Renal cortical epithelial cell (primary cell): ENCODE results near the gene OTUD5. TPM values are rescaled to one million over a fixed set of nuclear protein-coding genes. Genes with fewer than 3 reads are reported as not detected.
"Not testable (repeated sequence)": the region's sequence is repeated elsewhere in the genome, so short reads cannot be mapped to it uniquely, and the experiment has no call there.

Experiments used
- DNase-seq: peaks from one replicate; pipeline ENCODE4 v3.0.0-alpha.2; 2011; ENCODE audit warnings: low read depth
- total RNA-seq: library from RNA; depleted of rRNA; stranded (reverse); fragments of >200 nt; gene quantifications from 2 replicates; pipeline ENCODE4 v1.2.3, GENCODE V29; 2014

The OTUD5 gene, protein sequence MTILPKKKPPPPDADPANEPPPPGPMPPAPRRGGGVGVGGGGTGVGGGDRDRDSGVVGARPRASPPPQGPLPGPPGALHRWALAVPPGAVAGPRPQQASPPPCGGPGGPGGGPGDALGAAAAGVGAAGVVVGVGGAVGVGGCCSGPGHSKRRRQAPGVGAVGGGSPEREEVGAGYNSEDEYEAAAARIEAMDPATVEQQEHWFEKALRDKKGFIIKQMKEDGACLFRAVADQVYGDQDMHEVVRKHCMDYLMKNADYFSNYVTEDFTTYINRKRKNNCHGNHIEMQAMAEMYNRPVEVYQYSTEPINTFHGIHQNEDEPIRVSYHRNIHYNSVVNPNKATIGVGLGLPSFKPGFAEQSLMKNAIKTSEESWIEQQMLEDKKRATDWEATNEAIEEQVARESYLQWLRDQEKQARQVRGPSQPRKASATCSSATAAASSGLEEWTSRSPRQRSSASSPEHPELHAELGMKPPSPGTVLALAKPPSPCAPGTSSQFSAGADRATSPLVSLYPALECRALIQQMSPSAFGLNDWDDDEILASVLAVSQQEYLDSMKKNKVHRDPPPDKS
- 37.2 and 61.6 TPM in 2 replicates for total RNA-seq

DNA sequence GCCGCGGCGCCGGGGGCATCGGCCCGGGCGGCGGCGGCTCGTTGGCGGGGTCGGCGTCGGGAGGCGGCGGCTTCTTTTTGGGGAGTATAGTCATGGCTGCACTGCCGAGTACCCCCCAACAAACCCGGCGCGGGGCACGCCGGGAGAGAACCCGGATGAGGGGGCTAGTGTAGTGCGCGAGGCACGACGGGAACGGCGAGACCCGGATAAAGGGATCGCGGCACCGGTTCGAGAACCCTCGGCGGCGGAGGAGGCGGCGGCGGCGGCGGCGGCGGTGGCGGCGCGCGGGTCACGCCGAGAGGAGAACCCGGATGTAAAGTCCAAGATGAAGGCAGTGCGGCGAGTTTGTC lies at the start of gene OTUD5:
TSS of gene OTUD5 (minus strand) at position 131 of the 350 bp plus-strand sequence. CDS start at position 94, 37 bp downstream.
- no peak for DNase-seq

DNA sequence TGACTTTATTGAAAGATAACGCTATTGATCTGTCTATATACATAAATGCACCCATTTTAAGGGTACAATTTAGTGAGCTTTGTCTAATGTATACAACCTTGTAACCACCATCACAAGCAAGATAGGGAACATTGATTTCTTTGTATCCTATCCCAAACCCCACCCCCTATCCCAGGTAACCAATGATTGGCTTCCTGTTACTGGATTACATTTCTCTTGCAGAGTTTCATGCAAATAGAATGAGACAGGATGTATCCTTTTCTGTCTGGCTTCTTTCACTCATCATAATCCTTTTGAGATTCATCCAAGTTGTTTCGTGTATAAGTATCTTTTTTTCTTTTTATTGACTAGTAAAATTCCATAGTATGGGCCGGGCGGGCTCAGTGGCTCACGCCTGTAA lies 46.3 kb upstream of the OTUD5 start:
- no peak for DNase-seq

DNA sequence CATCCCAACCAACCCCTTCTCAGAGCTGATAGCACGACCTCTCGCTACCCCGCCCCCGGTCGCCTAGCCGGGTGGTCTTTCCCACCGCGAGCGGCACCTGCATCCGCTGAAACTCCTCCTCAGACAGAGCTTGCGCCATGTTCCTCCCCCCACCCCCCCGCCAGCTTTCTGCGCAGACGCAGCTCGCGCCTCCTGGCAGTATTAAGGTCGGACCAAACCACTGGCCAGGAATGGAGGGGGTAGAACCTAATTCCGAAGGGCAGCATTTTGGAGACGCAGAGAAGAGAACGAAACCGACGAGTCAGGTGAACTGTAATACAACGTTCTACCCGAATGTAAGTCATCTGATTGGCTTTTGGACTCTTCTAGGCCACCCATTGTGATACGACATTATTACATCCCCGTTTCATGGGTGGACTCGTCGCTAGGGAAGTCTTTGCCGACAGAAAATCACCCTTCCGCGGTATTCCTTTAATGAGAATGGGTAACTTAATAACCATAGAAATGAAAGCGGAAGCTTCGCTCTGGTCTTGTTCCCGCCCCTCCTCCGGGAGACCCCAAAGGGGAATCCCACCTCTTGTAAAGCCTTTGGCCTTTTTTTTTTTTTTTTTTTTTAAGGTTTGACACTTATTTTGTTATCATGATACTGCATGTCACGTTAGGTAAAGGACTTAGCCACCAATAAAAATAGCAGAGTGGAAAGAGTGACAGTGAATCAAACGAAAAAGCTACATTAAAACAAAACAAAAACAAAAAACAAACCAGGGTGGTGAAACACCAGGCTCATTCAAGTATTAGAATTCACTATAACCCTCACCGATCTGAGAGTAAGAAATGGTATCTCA lies 44.9 kb upstream of the OTUD5 start, which contains the start of gene GRIPAP1:
TSS of gene GRIPAP1 (minus strand) at position 174 of the 845 bp plus-strand sequence. CDS start at position 139, 35 bp downstream.
- peak; percentile 76 for DNase-seq

DNA sequence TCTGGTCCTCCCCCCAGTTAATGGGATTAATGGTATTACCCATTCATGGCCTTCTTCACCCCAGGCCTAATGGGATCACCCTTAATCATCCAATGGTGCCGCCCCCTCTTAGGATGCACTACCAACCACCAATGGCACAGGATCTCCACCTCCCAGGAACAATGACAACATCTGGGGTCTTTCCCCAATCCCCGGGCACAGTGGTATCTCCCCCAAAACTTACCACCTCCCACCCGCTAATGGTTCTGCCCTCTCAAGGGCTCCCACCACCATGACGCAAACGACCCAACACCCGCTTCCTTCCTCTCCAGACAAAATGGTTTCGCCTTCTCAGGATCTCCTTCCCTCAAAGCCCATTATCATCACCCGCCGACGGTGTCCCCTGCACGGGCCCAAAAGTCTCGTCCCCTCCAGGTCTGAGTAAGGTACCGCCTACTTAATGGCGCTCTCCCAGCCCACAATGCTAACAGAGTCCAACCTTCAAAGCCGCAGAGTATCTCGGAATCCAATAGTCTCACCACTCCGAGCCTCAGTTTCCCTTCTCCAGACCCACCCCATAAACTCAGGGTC lies 44.2 kb upstream of the OTUD5 start:
- peak; percentile 11 for DNase-seq

DNA sequence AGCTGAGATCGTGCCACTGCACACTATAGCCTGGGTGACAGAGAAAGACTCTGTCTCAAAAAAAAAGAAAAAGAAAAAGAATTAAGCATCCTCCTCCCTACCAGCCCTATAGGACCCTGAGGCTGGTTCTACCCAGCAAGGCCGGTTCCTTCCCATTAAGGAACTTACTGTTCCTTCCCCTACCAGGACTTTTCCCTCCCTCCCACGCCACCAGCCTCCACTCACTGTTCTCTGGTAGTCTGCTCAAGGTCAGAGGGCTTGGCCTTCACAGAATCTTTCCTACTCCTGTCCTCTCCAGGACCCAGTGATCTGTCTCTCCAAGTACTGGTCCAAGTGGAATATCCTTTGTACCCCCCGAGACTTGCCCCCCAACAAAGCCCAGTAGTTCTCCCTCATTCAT lies 43.2 kb upstream of the OTUD5 start:
- DNase-seq, result no peak

DNA sequence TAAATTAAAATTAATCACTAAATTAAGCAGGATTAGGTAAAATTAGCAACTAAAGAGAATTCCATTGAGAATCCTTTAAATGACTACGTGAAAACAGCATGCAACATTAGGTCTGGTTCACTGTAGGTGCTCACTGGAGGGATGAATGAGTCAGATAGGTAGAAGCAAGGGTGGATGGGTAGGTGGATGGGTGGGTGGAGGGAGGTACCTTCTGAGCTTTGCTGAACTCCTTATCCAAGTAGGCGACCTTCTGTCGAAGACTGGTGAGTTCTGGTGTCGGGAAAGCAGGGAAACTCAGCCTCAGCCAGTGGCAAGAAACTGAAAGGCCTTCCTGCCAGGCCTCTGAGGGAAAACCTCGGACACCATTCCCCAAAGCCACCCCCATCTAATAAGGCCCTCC lies 41.6 kb upstream of the OTUD5 start:
- no peak for DNase-seq

DNA sequence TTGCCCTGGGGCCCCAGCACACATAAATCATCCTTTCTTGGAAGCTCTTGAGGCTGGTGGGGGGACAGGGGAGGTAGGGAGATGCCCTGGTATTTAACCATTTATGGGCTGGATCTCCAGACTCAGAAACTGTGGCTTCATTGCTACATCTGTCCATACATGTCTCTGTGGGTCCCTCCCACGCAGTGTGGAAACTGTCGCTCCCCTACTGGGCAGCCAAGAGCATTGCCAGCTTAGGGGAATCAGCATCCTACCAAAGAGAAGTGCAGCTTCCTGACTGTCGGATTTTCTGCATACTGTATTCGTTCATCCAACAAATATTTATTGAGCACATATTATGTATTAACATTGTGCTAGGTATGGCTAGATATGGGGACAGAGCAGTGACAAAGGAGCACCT lies 41.0 kb upstream of the OTUD5 start:
- DNase-seq, result no peak

DNA sequence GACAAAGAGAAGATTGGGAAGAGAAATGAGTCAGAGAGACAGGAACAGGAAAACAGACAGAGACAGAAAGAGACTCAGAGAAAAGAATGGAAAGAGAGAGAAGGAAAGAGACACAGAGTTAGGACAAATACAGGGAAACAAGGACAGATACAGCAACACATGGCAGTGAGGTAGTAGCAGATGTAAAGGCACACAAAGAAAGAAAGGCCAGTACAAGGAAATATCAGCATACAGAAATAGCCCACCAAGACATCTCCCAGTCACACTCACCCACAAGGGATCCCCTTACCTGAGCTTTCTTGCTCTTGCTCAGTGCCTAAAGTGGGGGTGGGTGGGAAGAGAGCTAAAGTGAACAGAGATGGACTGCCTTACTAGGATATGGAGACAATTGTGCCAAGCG lies 40.5 kb upstream of the OTUD5 start:
- no peak for DNase-seq

DNA sequence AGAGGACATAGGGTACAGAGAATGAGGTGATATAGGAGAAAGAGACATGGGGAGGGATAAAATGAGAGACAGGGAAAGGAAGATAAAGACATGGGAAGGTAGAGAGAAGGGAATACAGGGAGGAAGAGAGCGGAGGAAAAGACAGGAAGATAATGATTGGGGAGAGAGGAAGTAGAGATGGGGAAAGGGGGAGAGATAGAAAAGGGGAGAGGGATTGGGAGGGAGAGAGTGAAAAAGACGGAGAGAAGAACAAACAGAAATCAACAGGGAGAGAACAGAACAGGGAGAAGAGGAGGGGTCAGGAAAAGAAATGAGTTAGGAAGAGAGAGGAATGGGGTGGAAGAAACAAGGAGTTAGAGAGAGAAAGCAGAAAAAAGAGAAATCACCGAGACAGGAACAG lies 40.0 kb upstream of the OTUD5 start:
- no peak for DNase-seq

DNA sequence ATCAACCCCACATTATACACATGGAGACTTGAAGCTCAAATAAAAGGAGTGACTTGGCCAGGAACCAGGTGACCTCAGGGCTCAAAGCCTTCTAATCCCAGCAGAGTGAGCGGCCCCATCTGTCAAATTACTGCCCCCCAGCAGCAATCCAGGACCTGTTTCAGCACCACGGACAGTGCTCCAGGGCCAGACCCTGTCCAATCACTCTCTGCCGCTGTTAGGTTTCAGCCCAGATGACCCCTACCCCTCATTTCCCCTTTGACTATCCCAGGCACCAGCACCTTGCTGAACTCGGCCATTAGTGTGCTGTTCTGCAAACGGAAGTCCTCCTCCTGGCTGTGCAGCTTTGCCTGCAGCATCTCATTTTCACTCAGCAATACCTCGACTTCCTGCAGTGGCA lies 39.6 kb upstream of the OTUD5 start:
- no peak for DNase-seq

DNA sequence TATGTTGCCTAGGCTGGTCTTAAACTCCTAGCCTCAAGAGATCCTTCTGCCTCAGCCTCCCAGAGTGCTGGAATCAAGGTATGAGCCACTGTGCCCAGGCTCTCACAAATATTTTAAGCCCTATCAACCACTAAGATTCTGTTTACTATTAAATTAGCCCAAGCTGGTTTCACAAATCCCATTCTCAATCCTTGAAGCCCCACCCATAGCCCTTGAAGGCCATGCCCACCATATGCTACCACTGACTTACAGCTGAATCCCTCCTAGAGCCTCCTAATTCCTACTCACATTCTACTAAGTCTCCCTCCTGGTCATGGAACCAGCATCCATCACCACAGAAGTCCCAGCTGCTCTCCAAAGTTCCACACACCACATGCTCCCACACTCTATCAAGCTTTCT lies 34.9 kb upstream of the OTUD5 start:
- DNase-seq, result no peak

DNA sequence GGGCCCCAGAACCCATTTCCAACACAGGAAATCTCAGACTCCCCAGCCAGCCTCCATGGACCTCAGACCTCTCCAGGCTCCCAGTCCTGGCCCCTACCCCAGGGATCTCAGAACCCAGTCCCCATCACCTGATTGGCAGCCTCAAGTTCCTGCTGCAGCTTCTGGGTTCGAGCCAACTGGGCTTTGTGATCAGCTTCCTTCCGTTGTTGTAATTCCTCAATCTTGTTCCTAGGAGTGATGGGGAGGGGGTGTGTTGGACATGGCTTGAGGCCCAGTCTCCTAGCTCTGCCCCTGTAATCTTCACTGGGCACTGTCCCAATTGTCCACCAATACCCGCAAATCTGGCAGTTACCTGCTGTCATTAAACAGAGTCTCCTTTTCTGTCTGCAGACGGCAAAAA lies 32.1 kb upstream of the OTUD5 start:
- no peak for DNase-seq

DNA sequence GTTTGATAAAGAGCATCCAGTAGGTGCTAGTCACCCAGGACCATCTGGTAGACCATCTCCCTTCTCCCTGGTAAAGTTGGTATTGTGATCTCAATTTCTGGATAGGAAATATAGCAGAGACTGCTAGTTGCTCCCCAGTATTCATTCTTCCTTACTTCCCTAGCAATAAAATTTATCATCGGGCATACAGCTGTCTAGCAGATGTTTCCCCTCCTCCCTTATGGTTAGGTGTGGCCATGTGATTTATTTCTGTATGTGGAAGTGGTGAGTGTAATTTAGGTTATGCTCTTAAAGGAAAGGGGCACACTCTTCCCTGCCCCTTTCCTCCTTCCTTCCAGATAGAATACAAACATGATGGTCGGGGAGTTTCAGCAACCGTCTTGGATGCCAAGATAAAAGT lies 26.5 kb upstream of the OTUD5 start:
- no peak for DNase-seq

DNA sequence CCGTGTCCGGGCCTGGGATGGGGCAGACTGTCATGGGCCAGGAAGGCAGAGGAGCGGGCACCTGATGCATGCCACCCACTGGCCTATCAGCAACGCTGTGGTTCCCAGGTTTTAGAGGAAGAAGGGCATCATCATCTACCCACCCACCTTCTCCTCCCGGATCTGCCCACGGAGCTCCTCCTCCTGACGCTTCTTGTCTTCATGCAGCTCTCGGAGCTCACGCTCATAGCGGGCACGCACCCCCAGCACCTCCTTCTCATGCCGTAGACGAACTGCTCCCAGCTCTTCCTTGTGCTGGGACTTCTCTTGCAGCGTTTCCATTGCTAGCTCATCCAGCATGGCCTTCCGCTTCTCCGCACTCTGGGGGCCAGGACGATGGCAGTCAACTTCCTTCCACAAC lies 25.7 kb upstream of the OTUD5 start:
- DNase-seq, result no peak

DNA sequence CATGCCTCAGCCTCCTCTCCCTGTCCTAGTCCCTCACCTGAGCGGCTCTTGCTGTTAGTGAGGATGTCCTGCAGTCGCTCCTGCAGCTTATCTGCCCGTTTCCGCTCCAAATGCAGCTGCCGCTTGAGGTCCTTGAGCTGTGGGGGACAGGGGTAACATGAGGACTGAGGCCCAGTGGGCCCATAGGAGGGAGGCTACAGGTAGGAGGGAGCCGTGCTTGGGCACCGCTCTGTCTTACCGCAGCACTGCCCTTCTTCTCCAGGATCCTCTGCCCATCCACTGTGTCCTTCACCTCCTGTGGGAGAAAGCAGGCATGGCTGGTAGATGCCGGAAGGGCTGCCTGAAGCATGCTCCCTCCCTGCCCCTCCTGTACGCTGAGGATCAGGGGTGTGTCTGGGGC lies 23.8 kb upstream of the OTUD5 start:
- DNase-seq, result no peak

DNA sequence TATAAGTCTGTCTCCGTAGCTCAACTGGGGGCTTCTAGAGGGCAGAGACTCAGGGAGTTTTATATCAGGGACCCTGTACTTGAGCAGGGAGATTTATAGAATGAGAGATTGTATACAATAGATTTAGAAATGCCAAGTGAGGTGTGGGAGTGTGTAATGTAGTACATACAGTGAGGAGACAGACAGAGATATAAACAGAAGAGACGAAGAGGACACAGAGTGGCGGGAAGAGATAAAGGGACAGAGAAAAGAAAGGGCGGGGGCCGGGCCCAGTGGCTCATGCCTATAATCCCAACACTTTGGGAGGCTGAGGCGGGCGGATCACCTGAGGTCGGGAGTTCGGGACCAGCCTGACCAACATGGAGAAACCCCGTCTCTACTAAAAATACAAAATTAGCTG lies 22.9 kb upstream of the OTUD5 start:
- DNase-seq, result not testable (repeated sequence)

DNA sequence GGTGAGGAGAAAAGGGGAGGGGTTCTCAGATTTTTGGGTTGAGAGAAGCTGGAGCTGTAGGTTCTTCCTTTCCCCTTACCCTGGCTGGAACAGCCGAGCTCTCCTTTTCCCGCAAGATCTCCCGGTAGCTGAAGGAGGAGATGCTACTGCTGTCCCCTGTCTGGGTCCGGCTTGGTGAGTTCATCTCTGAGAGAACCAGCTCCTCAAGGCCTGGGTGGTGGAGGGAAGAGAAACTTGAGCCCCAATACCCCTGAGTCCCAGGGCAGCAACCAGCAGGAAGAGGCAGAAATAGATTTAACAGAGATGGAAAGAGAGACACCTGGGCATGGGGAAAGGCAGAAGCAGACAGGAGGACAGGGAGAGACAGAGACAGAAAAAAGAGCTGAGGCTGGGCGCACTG lies 20.8 kb upstream of the OTUD5 start:
- DNase-seq, result no peak

DNA sequence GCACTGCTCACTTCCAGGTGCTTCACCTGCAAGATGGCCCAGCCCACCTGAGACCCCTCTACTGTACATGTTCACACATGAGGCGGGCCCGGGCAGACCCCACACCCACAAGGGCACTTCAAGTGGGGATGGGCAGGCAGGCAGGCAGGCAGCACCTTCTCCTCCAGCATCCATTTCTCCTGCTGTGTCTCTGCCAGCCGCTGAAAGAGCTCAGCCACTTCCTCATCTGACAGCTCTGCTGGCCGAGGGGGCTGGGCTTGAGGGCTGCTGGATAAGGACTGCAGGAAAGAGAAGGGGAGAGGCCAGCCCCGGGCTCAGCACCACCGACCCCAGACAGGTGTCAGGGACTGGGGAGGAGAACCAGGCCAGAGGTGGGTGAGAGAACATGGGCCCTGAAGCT lies 18.7 kb upstream of the OTUD5 start:
- no peak for DNase-seq

DNA sequence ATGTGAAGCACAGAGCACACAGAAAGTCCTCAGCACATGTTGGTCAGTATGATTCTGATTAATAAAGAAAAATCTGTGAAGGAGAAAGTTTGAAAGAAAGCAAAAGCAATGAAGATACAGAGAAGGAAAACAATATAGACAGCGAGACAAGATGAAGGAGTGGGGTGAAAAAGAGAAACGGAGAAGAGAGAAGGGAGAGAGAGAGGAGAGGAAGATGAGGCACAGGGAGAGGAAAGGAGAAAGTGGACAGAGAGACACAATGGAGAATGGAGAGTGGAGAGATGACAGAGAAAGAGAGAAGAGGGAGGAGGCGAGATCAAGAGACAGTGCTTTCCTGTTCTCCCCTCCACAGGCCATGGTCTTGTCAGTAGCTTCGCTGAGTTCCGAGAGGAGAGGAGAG lies 18.1 kb upstream of the OTUD5 start:
- DNase-seq, result no peak

DNA sequence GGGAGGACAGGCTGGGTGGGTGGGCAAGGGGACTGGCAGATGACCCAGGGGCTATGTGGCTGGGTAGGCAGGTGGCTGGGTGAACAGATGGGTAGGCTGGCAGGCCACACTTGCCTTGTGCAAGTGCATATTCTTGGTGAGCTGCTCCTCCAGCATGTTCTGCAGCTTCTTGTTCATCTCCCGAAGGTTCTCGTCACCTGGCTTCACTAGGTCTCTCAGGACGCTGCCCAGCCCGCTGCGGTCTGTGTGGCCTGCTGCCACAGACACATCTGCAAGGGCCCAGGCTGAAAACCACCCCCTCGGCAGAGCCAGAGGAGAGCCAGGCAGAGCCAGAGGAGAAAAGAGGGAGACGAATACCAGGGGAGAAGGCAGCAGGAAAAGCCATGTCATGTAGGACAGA lies 17.6 kb upstream of the OTUD5 start:
- DNase-seq, result no peak

DNA sequence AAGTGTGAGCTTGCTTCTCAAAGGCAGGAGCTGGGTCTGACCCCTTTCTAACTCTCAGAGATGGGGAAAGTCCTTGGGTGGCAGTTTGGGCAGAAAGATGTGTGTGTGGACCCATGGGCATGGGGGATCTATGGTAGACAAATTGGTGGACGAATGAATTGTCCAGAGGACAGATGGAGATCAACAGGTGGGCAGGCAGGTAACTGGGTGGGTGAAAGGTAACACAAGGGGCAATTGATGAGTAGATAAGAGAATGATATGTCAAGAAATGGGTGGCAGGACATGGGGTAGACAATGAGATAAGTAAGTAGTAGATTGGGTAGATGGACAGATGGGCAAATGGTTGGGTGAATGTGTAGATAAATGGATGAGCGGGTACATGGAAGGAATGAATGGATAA lies 17.2 kb upstream of the OTUD5 start:
- DNase-seq, result no peak

DNA sequence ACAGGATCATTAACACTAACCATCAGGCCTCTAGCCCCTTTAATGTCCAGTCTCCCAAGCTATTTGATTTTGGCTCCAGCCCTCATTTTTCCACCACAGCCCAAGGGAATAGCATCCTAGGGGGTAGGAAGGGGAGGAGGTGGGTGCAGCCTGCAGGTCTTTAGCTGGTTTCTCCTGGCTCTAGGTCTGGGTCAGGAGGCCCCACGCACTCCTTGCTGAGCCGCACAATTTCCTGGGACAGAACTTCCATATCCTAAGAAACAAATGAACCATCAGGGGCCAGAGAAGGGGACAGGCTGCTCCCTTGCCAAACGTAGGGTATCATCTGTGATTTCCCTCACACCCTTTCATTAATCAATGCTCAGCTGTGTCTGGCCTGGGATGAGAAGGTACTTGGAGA lies 16.6 kb upstream of the OTUD5 start:
- DNase-seq, result no peak
